Lung (tissue), 12 donors: Measurements from ENCODE around the gene ERCC1. TPM values are rescaled to one million over a fixed set of nuclear protein-coding genes. Genes with fewer than 3 reads are reported as not detected.

ENCODE experiments used
- ATAC-seq: fragments of 200-7000 bp; cut with Tn5 transposase; one replicate; pipeline ENCODE4 v1.9.1; 2020; ENCODE audit warnings: moderate number of reproducible peaks; ENCODE audit not compliant: insufficient read depth, low FRiP score
- DNase-seq, 3 donors: peaks; one replicate each; pipeline ENCODE4 v3.0.0-alpha.2; 2013 to 2017
- H3K27ac ChIP-seq, 2 donors: one replicate each; pipeline ENCODE4 v1.5.1; 2013; ENCODE audit warnings: mild to moderate bottlenecking in 2 of 2, moderate library complexity in 2 of 2, control low read depth in 1 of 2, inconsistent platforms in 1 of 2, low read depth in 1 of 2, low read length in 1 of 2
- H3K27me3 ChIP-seq, 3 donors: one replicate each; pipeline ENCODE4 v1.5.1; 2013; ENCODE audit warnings: low read length in 2 of 3; ENCODE audit not compliant: control insufficient read depth in 3 of 3, insufficient read depth in 3 of 3
- H3K36me3 ChIP-seq, 4 donors: one replicate each; pipeline ENCODE4 v1.5.1; 2013; ENCODE audit warnings: low read length in 4 of 4, mild to moderate bottlenecking in 1 of 4, moderate library complexity in 1 of 4; ENCODE audit not compliant: control insufficient read depth in 4 of 4, insufficient read depth in 4 of 4
- H3K4me1 ChIP-seq, 5 donors: one replicate each; pipeline ENCODE4 v1.5.1; 2013; ENCODE audit warnings: low read length in 5 of 5, mild to moderate bottlenecking in 2 of 5, moderate library complexity in 1 of 5; ENCODE audit not compliant: control insufficient read depth in 5 of 5, insufficient read depth in 5 of 5
- H3K4me3 ChIP-seq: one replicate; pipeline ENCODE4 v1.5.1; 2013; ENCODE audit warnings: mild to moderate bottlenecking, control low read depth, moderate library complexity
- H3K9ac ChIP-seq, 2 donors: one replicate each; pipeline ENCODE4 v1.5.1; 2013; ENCODE audit warnings: low read length in 2 of 2, control low read depth in 1 of 2; ENCODE audit not compliant: insufficient read depth in 1 of 2
- H3K9me3 ChIP-seq, 4 donors: one replicate each; pipeline ENCODE4 v1.5.1; 2013; ENCODE audit warnings: low read length in 3 of 4, mild to moderate bottlenecking in 1 of 4, moderate library complexity in 1 of 4; ENCODE audit not compliant: control insufficient read depth in 4 of 4, insufficient read depth in 3 of 4
- WGBS, 2 donors: extraction: QIAGEN DNeasy Blood & Tissue Kit; methylation state at CpG; one replicate each; pipeline ENCODE4 v1.1.7; 2013; 5-methylcytosine and 5-hydroxymethylcytosine counted together
- polyA plus RNA-seq, 2 donors: library from polyadenylated mRNA; stranded (reverse); fragments of 200-250 nt; gene quantifications; one replicate each; pipeline ENCODE4 v1.2.1, GENCODE V29; 2013
- total RNA-seq, 2 donors: library from RNA; depleted of rRNA in 1 of 2; stranded (reverse); fragments of >200 nt in 1 of 2; gene quantifications; one replicate each; pipeline ENCODE4 v1.2.1, GENCODE V29; 2014 to 2021
- TF ChIP-seq, protein P1 (sequence below): IDR thresholded peaks from 2 replicates; pipeline ENCODE4 v1.5.1; 2012; ENCODE audit warnings: mild to moderate bottlenecking; ENCODE audit errors: control extremely low read depth, extremely low read depth
- donor health status: control.
- donor health status: control.
- donor health status: Bipolar disorder and iron deficiency.
- donor health status: healthy.
- donor health status: DM: yes; HTN: yes; CAD: no.

Gene ERCC1
- total and polyA plus RNA-seq, 4 donors, result 53.2 to 82.3 (median 63.2) TPM

- WGBS, 2 donors, result 37 to 50% methylated on average over 4 of the region's 4 CpGs
- Histone ChIP-seq H3K4me1 (peaks cover 0 to 12% (median 3%) of the 10 kb centered on the region in 5 donors), H3K36me3 (peaks cover 2 to 38% (median 15%) of the 10 kb centered on the region in 4 donors), H3K9ac (no peak overlapping the region), H3K4me3 (no peak overlapping the region), H3K27me3 (no peaks in the 10 kb centered on the region), H3K9me3 (no peaks in the 10 kb centered on the region), H3K27ac (peak overlapping the region in 1 of 2 donors; percentile 55)
- TF ChIP-seq, protein P1, sequence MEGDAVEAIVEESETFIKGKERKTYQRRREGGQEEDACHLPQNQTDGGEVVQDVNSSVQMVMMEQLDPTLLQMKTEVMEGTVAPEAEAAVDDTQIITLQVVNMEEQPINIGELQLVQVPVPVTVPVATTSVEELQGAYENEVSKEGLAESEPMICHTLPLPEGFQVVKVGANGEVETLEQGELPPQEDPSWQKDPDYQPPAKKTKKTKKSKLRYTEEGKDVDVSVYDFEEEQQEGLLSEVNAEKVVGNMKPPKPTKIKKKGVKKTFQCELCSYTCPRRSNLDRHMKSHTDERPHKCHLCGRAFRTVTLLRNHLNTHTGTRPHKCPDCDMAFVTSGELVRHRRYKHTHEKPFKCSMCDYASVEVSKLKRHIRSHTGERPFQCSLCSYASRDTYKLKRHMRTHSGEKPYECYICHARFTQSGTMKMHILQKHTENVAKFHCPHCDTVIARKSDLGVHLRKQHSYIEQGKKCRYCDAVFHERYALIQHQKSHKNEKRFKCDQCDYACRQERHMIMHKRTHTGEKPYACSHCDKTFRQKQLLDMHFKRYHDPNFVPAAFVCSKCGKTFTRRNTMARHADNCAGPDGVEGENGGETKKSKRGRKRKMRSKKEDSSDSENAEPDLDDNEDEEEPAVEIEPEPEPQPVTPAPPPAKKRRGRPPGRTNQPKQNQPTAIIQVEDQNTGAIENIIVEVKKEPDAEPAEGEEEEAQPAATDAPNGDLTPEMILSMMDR, result no peak
- DNase-seq, result no peak
- no peak for ATAC-seq
Observed at GRCh38 chr19:45419396-45419795, 4.3 kb downstream of the ERCC1 start.

DNA sequence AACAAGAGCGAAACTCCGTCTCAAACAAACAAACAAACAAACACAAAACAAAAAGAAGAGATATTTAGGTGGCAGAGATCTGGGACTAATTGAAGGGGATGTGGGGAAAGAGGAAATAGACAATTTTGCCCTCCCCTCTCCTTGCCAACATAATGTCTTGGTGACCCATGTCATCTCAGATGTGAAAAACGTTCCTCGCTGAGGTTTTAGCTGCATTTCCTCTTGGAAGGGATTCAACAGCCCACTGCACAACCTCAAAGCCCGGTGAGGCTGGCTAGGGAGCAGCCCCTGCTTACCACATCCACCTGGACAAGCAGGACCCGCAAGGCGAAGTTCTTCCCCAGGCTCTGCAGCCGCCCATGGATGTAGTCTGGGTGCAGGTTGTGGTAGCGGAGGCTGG is 4.9 kb downstream of the ERCC1 start:
- TF ChIP-seq, protein P1, result no peak
- Histone ChIP-seq H3K27me3 (no peaks in the 10 kb centered on the region), H3K4me3 (no peak overlapping the region), H3K9me3 (peaks cover 0 to 2% (median 0%) of the 10 kb centered on the region in 4 donors), H3K27ac (no peak overlapping the region), H3K9ac (no peak overlapping the region), H3K4me1 (peaks cover 0 to 6% (median 3%) of the 10 kb centered on the region in 5 donors), H3K36me3 (peaks cover 2 to 44% (median 16%) of the 10 kb centered on the region in 4 donors)
- DNase-seq (no peak), ATAC-seq (no peak)
- 42 to 62% methylated on average over 9 of the region's 9 CpGs for WGBS, 2 donors

DNA sequence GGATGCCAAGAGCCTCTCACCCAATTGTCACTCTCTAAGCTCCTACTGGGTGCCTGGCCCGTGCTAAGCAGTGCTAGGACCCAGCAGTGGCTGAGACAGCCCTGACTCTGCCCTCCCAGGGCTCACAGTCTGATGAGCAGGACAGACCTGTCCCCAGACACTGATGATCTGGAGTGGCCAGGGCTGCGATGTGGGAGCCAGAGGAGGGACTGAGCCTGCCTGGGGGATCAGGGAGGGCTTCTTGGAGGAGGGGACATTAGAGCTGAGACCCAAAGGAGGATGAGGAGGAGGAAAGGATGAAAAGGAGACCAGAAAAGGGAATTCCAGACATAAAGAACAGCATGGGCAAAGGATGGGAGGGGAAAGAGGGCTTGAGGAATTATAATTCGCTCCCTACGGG is 6.6 kb downstream of the ERCC1 start:
- Histone ChIP-seq H3K27ac (no peak overlapping the region), H3K9me3 (peaks cover 0 to 2% (median 0%) of the 10 kb centered on the region in 4 donors), H3K27me3 (no peaks in the 10 kb centered on the region), H3K4me3 (no peak overlapping the region), H3K4me1 (peaks cover 0 to 1% (median 0%) of the 10 kb centered on the region in 5 donors), H3K36me3 (peaks cover 2 to 50% (median 18%) of the 10 kb centered on the region in 4 donors), H3K9ac (no peak overlapping the region)
- ATAC-seq (no peak), DNase-seq (no peak)
- WGBS, 2 donors, result 72 to 94% methylated on average over 4 of the region's 4 CpGs
- TF ChIP-seq, protein P1, result no peak

DNA sequence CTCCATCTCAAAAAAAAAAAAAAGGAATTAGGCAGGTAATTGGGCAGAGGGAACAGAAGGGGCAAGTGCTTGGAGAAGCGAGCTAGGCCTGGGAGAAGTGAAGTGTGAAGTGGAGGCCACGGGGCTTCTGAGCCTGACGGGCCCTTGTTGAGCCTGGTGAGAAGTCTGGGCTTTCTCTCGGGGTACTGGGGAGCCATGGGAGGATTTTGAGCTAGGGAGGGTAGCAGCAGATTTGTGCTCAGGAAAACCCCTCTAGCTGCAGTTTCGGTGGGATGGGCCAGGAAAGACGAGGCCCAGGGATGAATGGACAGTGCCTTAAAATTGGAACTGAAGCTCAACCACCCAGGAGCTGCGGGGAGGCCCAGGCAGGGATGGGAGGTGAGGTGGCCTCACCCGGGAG is 9.2 kb downstream of the ERCC1 start:
- DNase-seq (no peak), ATAC-seq (no peak)
- Histone ChIP-seq H3K9ac (no peak overlapping the region), H3K4me3 (no peak overlapping the region), H3K4me1 (no peaks in the 10 kb centered on the region), H3K27me3 (no peaks in the 10 kb centered on the region), H3K36me3 (peaks cover 2 to 36% (median 10%) of the 10 kb centered on the region in 4 donors), H3K27ac (no peak overlapping the region), H3K9me3 (peaks cover 0 to 2% (median 0%) of the 10 kb centered on the region in 4 donors)
- TF ChIP-seq, protein P1, result no peak
- 96 to 97% methylated on average over 8 of the region's 8 CpGs for WGBS, 2 donors
